ENCODE results near the gene RAB36. TPM values are rescaled to one million over a fixed set of nuclear protein-coding genes. Genes with fewer than 3 reads are reported as not detected.

RAB36 gene
- total RNA-seq, 1 donor from 2014 or later: 17.1 TPM

GRCh38 chr22:23181721-23182308, 36.5 kb downstream of the RAB36 start:
- DNase-seq (ENCODE audit: low read depth): no peak

- DNase-seq (ENCODE audit: low read depth): peak; percentile 62
Measured at GRCh38 chr22:23182309-23183060, 37.2 kb downstream of the RAB36 start.

- DNase-seq (ENCODE audit: low read depth): peak; percentile 58
Measured at GRCh38 chr22:23183061-23183698, 37.9 kb downstream of the RAB36 start.

- DNase-seq (ENCODE audit: low read depth): no peak
Measured at GRCh38 chr22:23184100-23184763, 39.0 kb downstream of the RAB36 start.

GRCh38 chr22:23184764-23185113, 39.5 kb downstream of the RAB36 start:
- no peak for DNase-seq (ENCODE audit: low read depth)

GRCh38 chr22:23187211-23187610, 41.9 kb downstream of the RAB36 start:
- DNase-seq (ENCODE audit: low read depth): no peak

GRCh38 chr22:23187871-23188700, 42.8 kb downstream of the RAB36 start:
- peak; percentile 84 for DNase-seq (ENCODE audit: low read depth)

GRCh38 chr22:23190526-23190925, 45.2 kb downstream of the RAB36 start:
- no peak for DNase-seq (ENCODE audit: low read depth)

- peak; percentile 53 for DNase-seq (ENCODE audit: low read depth)
Measured at GRCh38 chr22:23192133-23192532, 46.9 kb downstream of the RAB36 start.

GRCh38 chr22:23192558-23192957, 47.3 kb downstream of the RAB36 start:
- no peak for DNase-seq (ENCODE audit: low read depth)

- no peak for DNase-seq (ENCODE audit: low read depth)
Measured at GRCh38 chr22:23193196-23193827, 48.0 kb downstream of the RAB36 start.

- no peak for DNase-seq (ENCODE audit: low read depth)
Measured at GRCh38 chr22:23193882-23194281, 48.6 kb downstream of the RAB36 start.

- DNase-seq (ENCODE audit: low read depth): no peak
Measured at GRCh38 chr22:23196165-23196564, 50.9 kb downstream of the RAB36 start.

GRCh38 chr22:23197836-23198235, 52.6 kb downstream of the RAB36 start:
- no peak for DNase-seq (ENCODE audit: low read depth)

- DNase-seq (ENCODE audit: low read depth): no peak
Measured at GRCh38 chr22:23199159-23199558, 53.9 kb downstream of the RAB36 start.

GRCh38 chr22:23200898-23201297, 55.6 kb downstream of the RAB36 start:
- DNase-seq (ENCODE audit: low read depth): no peak

GRCh38 chr22:23202812-23203451, 57.7 kb downstream of the RAB36 start:
- no peak for DNase-seq (ENCODE audit: low read depth)

GRCh38 chr22:23203452-23204124, 58.3 kb downstream of the RAB36 start:
- DNase-seq (ENCODE audit: low read depth): no peak

GRCh38 chr22:23204125-23204488, 58.8 kb downstream of the RAB36 start:
- DNase-seq (ENCODE audit: low read depth): no peak

GRCh38 chr22:23204541-23205157, 59.4 kb downstream of the RAB36 start:
- DNase-seq (ENCODE audit: low read depth): peak; percentile 52

Data from renal cortical epithelial cell (primary cell).